ENCODE measurements around the gene NCF1. TPM values are rescaled to one million over a fixed set of nuclear protein-coding genes. Genes with fewer than 3 reads are reported as not detected.
"Not testable (repeated sequence)": the region's sequence is repeated elsewhere in the genome, so short reads cannot be mapped to it uniquely, and the experiment has no call there.

Gene NCF1
- total and polyA plus RNA-seq, 10 donors, result 85.9 to 243 (median 129) TPM

- H3K4me3 ChIP-seq; intact Hi-C loops (cut with DNase I; ENCODE audit: low total_unique reads); H3K4me1 ChIP-seq; DNase-seq; H3K27me3 ChIP-seq (replicated peaks in 1 of 7); H3K9me3 ChIP-seq; H3K27ac ChIP-seq: not testable (repeated sequence)
- H3K36me3 ChIP-seq, result peaks cover 0 to 33% (median 0%) of the 10 kb centered on the region in 6 donors
- WGBS, 5 donors, result 86 to 100% (median 90%) methylated on average over 2 to 5 of the region's 5 CpGs; no CpG with 5 or more reads in 1 of the 5 donors
Measured at GRCh38 chr7:74783595-74783994, 9.8 kb downstream of the NCF1 start.

GRCh38 chr7:74788369-74789150 lies 14.7 kb downstream of the NCF1 start:
- H3K27ac ChIP-seq, result peak overlapping the region in 6 of 8 donors; percentile 47 to 78 (median 65)

GRCh38 chr7:74789200-74789736 lies 15.5 kb downstream of the NCF1 start:
- intact Hi-C loops (cut with DNase I; ENCODE audit: low total_unique reads); H3K9me3 ChIP-seq; H3K36me3 ChIP-seq; H3K27me3 ChIP-seq (replicated peaks in 1 of 7); H3K4me1 ChIP-seq; DNase-seq; H3K27ac ChIP-seq; H3K4me3 ChIP-seq: not testable (repeated sequence)
- WGBS, 5 donors, result 1 to 17% (median 11%) methylated on average over 3 of the region's 24 CpGs; no CpG with 5 or more reads in 2 of the 5 donors
- peak in 1 of 3 donors; percentile 6 for TF ChIP-seq POLR2AphosphoS5 (IDR thresholded peaks at IDR 0.05)

More at GRCh38 chr7:74788369-74789150, 14.7 kb downstream of the NCF1 start:
- H3K27me3 ChIP-seq (replicated peaks in 1 of 7); intact Hi-C loops (cut with DNase I; ENCODE audit: low total_unique reads); H3K36me3 ChIP-seq; H3K9me3 ChIP-seq; H3K4me1 ChIP-seq: not testable (repeated sequence)
- TF ChIP-seq POLR2AphosphoS5 (IDR thresholded peaks at IDR 0.05), result peak in 2 of 3 donors; percentile 14 to 63
- DNase-seq, result peak; percentile 98
- H3K4me3 ChIP-seq, result peak overlapping the region in 5 of 8 donors; percentile 25 to 59 (median 33)
- WGBS, 5 donors, result 0 to 2% (median 0%) methylated on average over 10 to 42 of the region's 82 CpGs

GRCh38 chr7:74797848-74798622 lies 24.2 kb downstream of the NCF1 start:
- H3K4me1 ChIP-seq; DNase-seq; H3K36me3 ChIP-seq; H3K9me3 ChIP-seq; intact Hi-C loops (cut with DNase I; ENCODE audit: low total_unique reads); H3K27me3 ChIP-seq (replicated peaks in 1 of 7); H3K27ac ChIP-seq; H3K4me3 ChIP-seq: not testable (repeated sequence)
- WGBS, 5 donors, result 86 to 93% (median 89%) methylated on average over 5 to 13 of the region's 27 CpGs; no CpG with 5 or more reads in 1 of the 5 donors

GRCh38 chr7:74798644-74799043 lies 24.8 kb downstream of the NCF1 start:
- DNase-seq; H3K27ac ChIP-seq; intact Hi-C loops (cut with DNase I; ENCODE audit: low total_unique reads); H3K27me3 ChIP-seq (replicated peaks in 1 of 7); H3K4me3 ChIP-seq; H3K9me3 ChIP-seq; H3K36me3 ChIP-seq; H3K4me1 ChIP-seq: not testable (repeated sequence)
- 80 to 100% (median 85%) methylated on average over 1 of the region's 4 CpGs; no CpG with 5 or more reads in 1 of the 5 donors for WGBS, 5 donors

- H3K27ac ChIP-seq; H3K36me3 ChIP-seq; H3K4me1 ChIP-seq; H3K4me3 ChIP-seq; DNase-seq; intact Hi-C loops (cut with DNase I; ENCODE audit: low total_unique reads); H3K27me3 ChIP-seq (replicated peaks in 1 of 7); H3K9me3 ChIP-seq: not testable (repeated sequence)
- WGBS, 5 donors, result no CpG with 5 or more reads among the region's 3 CpGs
Measured at GRCh38 chr7:74815882-74816281, 42.1 kb downstream of the NCF1 start.

GRCh38 chr7:74820146-74820805 lies 46.5 kb downstream of the NCF1 start:
- H3K4me1 ChIP-seq; H3K9me3 ChIP-seq; H3K36me3 ChIP-seq; DNase-seq; H3K4me3 ChIP-seq; H3K27me3 ChIP-seq (replicated peaks in 1 of 7); intact Hi-C loops (cut with DNase I; ENCODE audit: low total_unique reads); H3K27ac ChIP-seq: not testable (repeated sequence)
- WGBS, 5 donors, result no CpG with 5 or more reads among the region's 23 CpGs

GRCh38 chr7:74821259-74821658 lies 47.4 kb downstream of the NCF1 start:
- H3K4me3 ChIP-seq; DNase-seq; intact Hi-C loops (cut with DNase I; ENCODE audit: low total_unique reads); H3K27me3 ChIP-seq (replicated peaks in 1 of 7); H3K9me3 ChIP-seq; H3K36me3 ChIP-seq; H3K4me1 ChIP-seq; H3K27ac ChIP-seq: not testable (repeated sequence)
- no CpG with 5 or more reads among the region's 5 CpGs for WGBS, 5 donors

- H3K4me3 ChIP-seq; DNase-seq; H3K4me1 ChIP-seq; intact Hi-C loops (cut with DNase I; ENCODE audit: low total_unique reads); H3K27me3 ChIP-seq (replicated peaks in 1 of 7); H3K27ac ChIP-seq; H3K9me3 ChIP-seq; H3K36me3 ChIP-seq: not testable (repeated sequence)
- WGBS, 5 donors, result 84 to 100% (median 96%) methylated on average over 1 of the region's 4 CpGs
Measured at GRCh38 chr7:74829959-74830358, 56.1 kb downstream of the NCF1 start.

GRCh38 chr7:74830411-74830810 lies 56.6 kb downstream of the NCF1 start:
- H3K36me3 ChIP-seq; H3K27ac ChIP-seq; H3K27me3 ChIP-seq (replicated peaks in 1 of 7); H3K4me3 ChIP-seq; H3K9me3 ChIP-seq; H3K4me1 ChIP-seq; DNase-seq; intact Hi-C loops (cut with DNase I; ENCODE audit: low total_unique reads): not testable (repeated sequence)
- 66 to 100% (median 92%) methylated on average over 1 to 3 of the region's 4 CpGs; no CpG with 5 or more reads in 2 of the 5 donors for WGBS, 5 donors
